GM10847 (cell line): ENCODE measurements around the gene SNTG2.

ENCODE experiments used
- POLR2A ChIP-seq: IDR thresholded peaks from 2 replicates; pipeline ENCODE4 v1.6.1; 2011; ENCODE audit not compliant: insufficient read length; ENCODE audit errors: extremely low read depth

Gene SNTG2

GRCh38 chr2:1117569-1117968, 166.9 kb downstream of the SNTG2 start:
- TF ChIP-seq POLR2A = no peak

- TF ChIP-seq POLR2A = no peak
Measured at GRCh38 chr2:1125217-1125616, 174.6 kb downstream of the SNTG2 start.

- TF ChIP-seq POLR2A = no peak
Measured at GRCh38 chr2:1125633-1126370, 175.2 kb downstream of the SNTG2 start.

- no peak for TF ChIP-seq POLR2A
Measured at GRCh38 chr2:1129982-1130381, 179.3 kb downstream of the SNTG2 start.

GRCh38 chr2:1130922-1131321, 180.3 kb downstream of the SNTG2 start:
- TF ChIP-seq POLR2A = no peak

- TF ChIP-seq POLR2A = no peak
Measured at GRCh38 chr2:1132328-1132969, 181.8 kb downstream of the SNTG2 start.

- no peak for TF ChIP-seq POLR2A
Measured at GRCh38 chr2:1134629-1135028, 184.0 kb downstream of the SNTG2 start.

- TF ChIP-seq POLR2A = no peak
Measured at GRCh38 chr2:1136067-1136466, 185.4 kb downstream of the SNTG2 start.

- TF ChIP-seq POLR2A = no peak
Measured at GRCh38 chr2:1136846-1137245, 186.2 kb downstream of the SNTG2 start.

GRCh38 chr2:1137264-1137663, 186.6 kb downstream of the SNTG2 start:
- TF ChIP-seq POLR2A = no peak

GRCh38 chr2:1137913-1138391, 187.3 kb downstream of the SNTG2 start:
- TF ChIP-seq POLR2A = no peak

GRCh38 chr2:1140389-1141003, 189.8 kb downstream of the SNTG2 start:
- no peak for TF ChIP-seq POLR2A

GRCh38 chr2:1141079-1141478, 190.4 kb downstream of the SNTG2 start:
- TF ChIP-seq POLR2A = no peak

GRCh38 chr2:1143129-1143528, 192.5 kb downstream of the SNTG2 start:
- TF ChIP-seq POLR2A = no peak

- no peak for TF ChIP-seq POLR2A
Measured at GRCh38 chr2:1147873-1148612, 197.4 kb downstream of the SNTG2 start.
